SJCRH30 (cell line): ENCODE measurements around the gene GPRC5B. TPM values are rescaled to one million over a fixed set of nuclear protein-coding genes. Genes with fewer than 3 reads are reported as not detected.
A peak's percentile ranks its signal among the peaks of the same experiment; 100 is the strongest.

Experiments
- DNase-seq, 2 experiments: peaks; one replicate each; pipeline ENCODE4 v3.0.0-alpha.2; 2015 to 2020
- H3K27ac ChIP-seq: fragments of 250-450 bp; sonication (Bioruptor Pico); 2 replicates; pipeline ENCODE4 v1.5.1; 2020; ENCODE audit warnings: mild to moderate bottlenecking, moderate library complexity
- H3K27me3 ChIP-seq: fragments of 250-450 bp; sonication (Bioruptor Pico); 2 replicates; pipeline ENCODE4 v1.5.1; 2020; ENCODE audit warnings: mild to moderate bottlenecking, moderate library complexity
- H3K36me3 ChIP-seq: fragments of 250-450 bp; sonication (Bioruptor Pico); 2 replicates; pipeline ENCODE4 v1.5.1; 2020; ENCODE audit warnings: mild to moderate bottlenecking, moderate library complexity
- H3K4me1 ChIP-seq: fragments of 250-450 bp; sonication (Bioruptor Pico); 2 replicates; pipeline ENCODE4 v1.5.1; 2020; ENCODE audit warnings: mild to moderate bottlenecking, moderate library complexity
- H3K4me3 ChIP-seq: fragments of 250-450 bp; sonication (Bioruptor Pico); 2 replicates; pipeline ENCODE4 v1.5.1; 2020; ENCODE audit warnings: mild to moderate bottlenecking, moderate library complexity
- H3K9me3 ChIP-seq: fragments of 250-450 bp; sonication (Bioruptor Pico); replicated peaks from 2 replicates; pipeline ENCODE4 v1.5.1; 2020; ENCODE audit warnings: mild to moderate bottlenecking, moderate library complexity
- total RNA-seq: library from RNA; depleted of rRNA; stranded (reverse); fragments of >200 nt; shearing (Covaris generic); gene quantifications from 2 replicates; pipeline ENCODE4 v1.2.3, GENCODE V29; 2014

The GPRC5B gene
- total RNA-seq, 1 experiment from 2014 or later = 7.8 TPM

GRCh38 chr16:19909750-19910322, 25.2 kb upstream of the GPRC5B start:
- no peaks in the 10 kb centered on the region; the same call in 1 of the 2 replicates for H3K27me3 ChIP-seq
- no peak for DNase-seq
- H3K27ac ChIP-seq = no peak overlapping the region
- no peaks in the 10 kb centered on the region for H3K9me3 ChIP-seq
- H3K36me3 ChIP-seq = no peaks in the 10 kb centered on the region
- no peaks in the 10 kb centered on the region for H3K4me1 ChIP-seq
- H3K4me3 ChIP-seq = no peak overlapping the region

DNA sequence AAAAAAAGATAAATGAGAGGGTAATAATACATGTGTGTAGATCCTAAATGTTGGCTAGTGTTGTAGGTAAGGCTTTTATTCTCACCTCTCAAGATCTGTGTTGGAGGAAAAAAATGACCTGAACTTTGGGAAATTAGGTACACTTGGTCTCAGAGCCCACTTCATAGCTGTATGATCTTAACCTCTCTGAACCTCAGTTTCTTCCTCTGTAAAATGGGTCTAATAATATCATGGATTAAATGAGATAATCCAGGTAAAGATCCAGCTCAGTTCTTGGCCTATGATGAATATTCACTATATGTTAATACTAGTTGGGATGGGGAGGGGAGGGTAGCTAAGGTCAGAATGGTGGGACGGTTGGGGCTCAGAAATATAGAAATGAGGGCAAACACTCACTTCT, 24.3 kb upstream of the GPRC5B start:
- Histone ChIP-seq H3K36me3 (no peaks in the 10 kb centered on the region), H3K27me3 (peaks cover under 1% of the 10 kb centered on the region; the same call in 1 of the 2 replicates), H3K4me1 (no peaks in the 10 kb centered on the region), H3K9me3 (no peaks in the 10 kb centered on the region), H3K4me3 (no peak overlapping the region), H3K27ac (no peak overlapping the region)
- no peak for DNase-seq

- Histone ChIP-seq H3K36me3 (no peaks in the 10 kb centered on the region), H3K4me1 (no peaks in the 10 kb centered on the region), H3K9me3 (no peaks in the 10 kb centered on the region), H3K27ac (no peak overlapping the region), H3K27me3 (peaks cover 2% of the 10 kb centered on the region; the same call in 1 of the 2 replicates), H3K4me3 (no peak overlapping the region)
- peak; percentile 52 to 80 for DNase-seq
Observed at GRCh38 chr16:19907161-19907992, 22.7 kb upstream of the GPRC5B start.

DNA sequence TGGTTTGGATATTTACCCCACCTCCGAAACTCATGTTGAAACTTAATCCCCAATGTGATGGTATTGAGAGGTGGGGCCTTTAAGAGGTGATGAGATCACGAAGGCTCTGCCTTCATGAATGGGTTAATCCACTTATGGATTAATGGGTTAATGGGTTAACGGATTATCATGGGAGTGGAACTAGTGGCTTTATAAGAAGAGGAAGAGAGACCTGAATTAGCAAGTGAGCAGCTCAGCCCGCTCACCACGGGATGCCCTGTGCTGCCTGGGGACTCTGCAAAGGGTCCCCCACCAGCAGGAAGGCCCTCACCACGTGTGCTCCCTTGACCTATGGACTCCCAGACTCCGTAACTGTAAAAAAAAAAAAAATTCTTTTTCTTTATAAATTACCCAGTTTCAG, 16.5 kb upstream of the GPRC5B start:
- DNase-seq = no peak
- H3K36me3 ChIP-seq = no peaks in the 10 kb centered on the region
- H3K4me1 ChIP-seq = no peaks in the 10 kb centered on the region
- no peaks in the 10 kb centered on the region for H3K9me3 ChIP-seq
- H3K4me3 ChIP-seq = no peak overlapping the region
- H3K27me3 ChIP-seq = 0 out of 2 replicates have a peak, but pooled peaks cover 2% of the 10 kb centered on the region
- H3K27ac ChIP-seq = no peak overlapping the region

DNA sequence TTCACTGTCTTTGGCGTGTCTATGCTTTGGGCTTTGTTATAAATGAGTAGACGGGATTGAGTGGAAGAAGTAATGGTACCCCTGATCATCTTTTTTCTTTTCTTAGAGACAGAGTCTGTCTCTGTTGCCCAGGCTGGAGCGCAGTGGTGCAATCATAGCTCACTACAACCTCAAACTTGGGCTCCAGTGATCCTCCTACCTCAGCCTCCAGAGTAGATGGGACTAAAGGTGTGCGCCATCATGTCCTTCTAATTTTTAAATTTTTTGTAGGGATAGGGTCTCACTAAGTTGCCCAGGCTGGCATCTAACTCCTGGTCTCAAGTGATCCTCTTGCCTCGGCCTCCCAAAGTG, 14.9 kb upstream of the GPRC5B start:
- Histone ChIP-seq H3K4me1 (no peaks in the 10 kb centered on the region), H3K27ac (no peak overlapping the region), H3K36me3 (no peaks in the 10 kb centered on the region), H3K4me3 (no peak overlapping the region), H3K27me3 (0 out of 2 replicates have a peak, but pooled peaks cover 2% of the 10 kb centered on the region), H3K9me3 (no peaks in the 10 kb centered on the region)
- DNase-seq = no peak

DNA sequence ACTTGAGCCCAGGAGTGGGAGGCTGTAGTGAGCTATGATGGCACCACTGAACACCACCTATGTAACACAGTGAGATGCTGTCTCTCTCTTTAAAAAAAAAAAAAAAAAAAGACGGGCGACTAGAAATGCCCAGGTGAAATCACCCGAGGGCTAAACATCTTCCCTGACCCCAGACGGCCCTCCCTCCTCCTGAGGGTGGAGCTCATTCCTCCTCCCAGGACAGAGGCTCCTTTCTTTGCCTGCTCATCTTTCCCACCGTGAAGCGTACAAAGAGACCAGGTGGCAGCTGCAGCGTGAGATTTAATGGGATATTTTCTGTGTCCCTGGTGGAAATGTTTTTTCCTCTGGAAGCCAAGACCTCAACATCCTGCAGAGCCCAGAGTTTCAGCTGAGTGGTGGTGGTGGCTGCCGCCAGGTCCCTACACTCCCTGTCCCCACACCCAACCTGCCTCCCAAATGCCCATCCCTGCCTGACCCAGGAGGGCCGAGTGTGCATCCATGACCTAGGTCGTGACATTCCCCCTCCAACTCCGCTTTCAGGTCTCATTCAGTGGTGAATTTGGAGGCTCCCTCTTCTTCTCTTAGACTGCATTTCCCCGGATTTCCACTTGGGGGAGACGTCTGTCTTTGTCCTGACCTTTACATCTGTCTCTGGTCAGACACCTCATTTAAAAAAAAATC, 14.4 kb upstream of the GPRC5B start:
- no peak overlapping the region for H3K4me3 ChIP-seq
- H3K9me3 ChIP-seq = no peaks in the 10 kb centered on the region
- no peaks in the 10 kb centered on the region for H3K36me3 ChIP-seq
- H3K27ac ChIP-seq = no peak overlapping the region
- H3K27me3 ChIP-seq = 0 out of 2 replicates have a peak, but pooled peaks cover 2% of the 10 kb centered on the region
- no peaks in the 10 kb centered on the region for H3K4me1 ChIP-seq
- DNase-seq = peak; percentile 46 to 79

GRCh38 chr16:19898166-19898565, 13.5 kb upstream of the GPRC5B start:
- Histone ChIP-seq H3K27me3 (no peaks in the 10 kb centered on the region), H3K36me3 (no peaks in the 10 kb centered on the region), H3K9me3 (no peaks in the 10 kb centered on the region), H3K4me1 (no peaks in the 10 kb centered on the region), H3K4me3 (no peak overlapping the region), H3K27ac (no peak overlapping the region)
- no peak for DNase-seq

DNA sequence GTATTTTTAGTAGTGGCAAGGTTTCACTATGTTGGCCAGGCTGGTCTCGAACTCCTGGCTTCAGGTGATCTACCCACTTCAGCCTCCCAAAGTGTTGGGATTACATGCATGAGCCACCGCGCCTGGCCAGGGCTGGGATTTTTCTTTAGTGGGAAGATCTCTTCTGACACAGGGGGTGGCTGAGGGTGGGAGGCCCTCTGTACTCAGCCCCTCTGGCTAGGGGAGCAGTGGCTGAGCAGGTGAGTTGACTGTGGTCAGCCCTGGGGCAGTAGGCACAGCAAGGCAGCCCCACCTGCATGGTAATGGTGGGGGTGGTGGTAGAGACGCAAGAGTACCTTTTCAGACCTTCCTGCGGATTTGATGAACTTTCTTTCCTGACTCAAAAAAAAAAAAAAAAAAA, 12.3 kb upstream of the GPRC5B start:
- no peak overlapping the region for H3K4me3 ChIP-seq
- H3K9me3 ChIP-seq = no peaks in the 10 kb centered on the region
- H3K36me3 ChIP-seq = no peaks in the 10 kb centered on the region
- H3K4me1 ChIP-seq = no peaks in the 10 kb centered on the region
- H3K27me3 ChIP-seq = no peaks in the 10 kb centered on the region
- no peak for DNase-seq
- H3K27ac ChIP-seq = no peak overlapping the region

- no peaks in the 10 kb centered on the region; the same call in 1 of the 2 replicates for H3K9me3 ChIP-seq
- no peaks in the 10 kb centered on the region for H3K4me1 ChIP-seq
- H3K27me3 ChIP-seq = no peaks in the 10 kb centered on the region
- no peak overlapping the region for H3K27ac ChIP-seq
- no peaks in the 10 kb centered on the region for H3K36me3 ChIP-seq
- H3K4me3 ChIP-seq = no peak overlapping the region
- DNase-seq = no peak
Observed at GRCh38 chr16:19894586-19894985, 9.9 kb upstream of the GPRC5B start.

DNA sequence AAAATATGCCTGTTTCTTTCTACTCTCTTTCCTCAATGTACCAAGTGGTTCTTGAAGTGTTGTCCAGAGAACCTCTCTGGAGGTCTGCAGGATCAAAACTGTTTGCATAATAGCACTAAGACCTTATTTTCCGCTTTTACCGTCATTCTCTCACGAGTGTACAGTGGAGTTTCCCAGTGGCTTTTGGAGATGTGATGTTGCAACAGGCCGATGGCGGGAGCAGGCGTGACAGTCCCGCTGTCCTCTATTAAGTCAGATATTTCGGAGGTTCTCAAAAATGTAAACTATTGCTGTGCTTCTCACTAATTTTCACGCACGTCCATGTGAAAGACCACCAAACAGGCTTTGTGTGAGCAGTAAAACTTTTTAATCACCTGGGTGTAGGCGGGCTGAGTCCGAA, 8.3 kb upstream of the GPRC5B start:
- H3K4me1 ChIP-seq = no peaks in the 10 kb centered on the region
- no peak overlapping the region for H3K27ac ChIP-seq
- no peaks in the 10 kb centered on the region for H3K36me3 ChIP-seq
- no peak overlapping the region for H3K4me3 ChIP-seq
- no peaks in the 10 kb centered on the region for H3K27me3 ChIP-seq
- H3K9me3 ChIP-seq = no peaks in the 10 kb centered on the region; the same call in 1 of the 2 replicates
- DNase-seq = no peak

DNA sequence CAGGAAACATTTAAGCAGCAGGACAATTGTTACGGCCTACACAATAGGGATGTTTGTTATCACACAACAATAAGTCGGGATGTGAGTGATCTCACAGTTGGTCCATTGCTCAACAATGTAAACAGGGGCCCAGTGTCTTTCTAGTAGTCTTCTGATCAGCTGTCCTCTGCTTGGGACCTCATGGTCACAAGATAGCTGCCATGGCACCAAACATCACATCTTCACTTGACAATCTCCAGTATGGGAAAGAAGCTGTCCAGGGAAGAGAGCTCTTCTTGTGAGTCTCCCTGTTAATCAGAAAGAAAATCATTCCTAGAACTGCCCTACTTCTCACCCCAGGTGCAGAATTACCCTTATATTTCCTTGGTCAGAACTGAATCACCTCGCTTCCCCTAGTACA, 6.3 kb upstream of the GPRC5B start:
- Histone ChIP-seq H3K9me3 (no peaks in the 10 kb centered on the region; the same call in 1 of the 2 replicates), H3K4me1 (no peaks in the 10 kb centered on the region), H3K27me3 (no peaks in the 10 kb centered on the region), H3K36me3 (no peaks in the 10 kb centered on the region), H3K4me3 (no peak overlapping the region), H3K27ac (no peak overlapping the region)
- no peak for DNase-seq

DNA sequence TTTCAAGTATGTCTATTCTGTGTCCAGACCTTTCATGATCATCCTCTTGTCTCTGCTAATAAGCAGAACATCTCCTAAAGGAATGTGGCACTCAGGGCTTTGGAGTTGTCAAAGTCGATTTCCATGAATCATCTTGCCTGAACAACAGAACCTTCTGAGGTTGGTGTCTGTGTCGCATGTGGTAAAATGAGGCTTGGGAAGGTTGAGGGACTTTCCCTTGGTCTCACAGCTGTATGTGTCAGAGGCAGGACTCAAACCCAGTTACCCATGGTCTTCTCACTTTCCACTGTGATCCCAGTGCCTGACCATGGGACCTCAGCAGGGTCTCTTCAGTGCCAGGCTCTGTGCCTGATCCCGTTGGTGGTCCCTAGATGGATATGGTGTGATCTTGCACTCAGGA, 4.2 kb upstream of the GPRC5B start:
- Histone ChIP-seq H3K4me1 (no peaks in the 10 kb centered on the region), H3K36me3 (no peaks in the 10 kb centered on the region), H3K27me3 (no peaks in the 10 kb centered on the region), H3K9me3 (no peaks in the 10 kb centered on the region; the same call in 1 of the 2 replicates), H3K27ac (no peak overlapping the region), H3K4me3 (no peak overlapping the region)
- DNase-seq = no peak

GRCh38 chr16:19886073-19886941, 1.7 kb upstream of the GPRC5B start:
- DNase-seq = peak; percentile 65 to 83
- Histone ChIP-seq H3K27ac (no peak overlapping the region), H3K4me3 (peak overlapping the region; percentile 34)

DNA sequence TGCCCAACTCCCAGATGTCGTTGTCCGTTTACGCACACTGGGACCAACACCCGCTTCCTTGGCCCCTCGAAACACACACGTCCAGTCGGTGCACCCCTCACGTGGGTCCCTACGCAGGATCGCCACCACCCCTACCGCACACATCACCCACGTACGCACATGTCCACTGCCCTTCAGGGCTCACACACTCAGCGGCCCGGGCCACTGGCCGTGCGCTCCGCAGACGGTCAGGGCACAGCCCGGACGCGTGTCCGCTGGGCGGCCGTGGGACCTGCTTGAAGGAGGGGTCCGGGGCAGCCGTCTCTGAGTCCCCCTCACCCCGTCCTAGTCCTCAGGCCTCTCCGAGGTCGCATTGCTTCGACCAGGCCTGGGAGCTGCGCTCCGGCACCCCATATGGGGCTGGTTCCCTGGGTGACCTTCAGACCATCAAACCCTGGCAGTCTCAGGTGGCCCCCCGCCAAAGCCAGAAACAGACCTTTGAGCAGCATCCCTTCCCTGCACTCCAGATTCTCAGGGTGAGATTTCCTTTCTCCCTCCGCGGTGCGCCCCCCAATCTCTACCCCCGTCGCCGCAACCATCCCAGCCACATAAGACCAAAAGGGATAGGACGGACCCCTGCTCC, 914 bp upstream of the GPRC5B start:
- Histone ChIP-seq H3K27me3 (no peaks in the 10 kb centered on the region), H3K27ac (no peak overlapping the region), H3K4me1 (no peaks in the 10 kb centered on the region), H3K4me3 (no peak overlapping the region), H3K36me3 (no peaks in the 10 kb centered on the region), H3K9me3 (no peaks in the 10 kb centered on the region)
- no peak for DNase-seq

More at GRCh38 chr16:19886073-19886941, 1.7 kb upstream of the GPRC5B start:
- Histone ChIP-seq H3K27me3 (no peaks in the 10 kb centered on the region), H3K36me3 (no peaks in the 10 kb centered on the region), H3K9me3 (no peaks in the 10 kb centered on the region; the same call in 1 of the 2 replicates), H3K4me1 (no peaks in the 10 kb centered on the region)
